ENCODE data around the gene DBP.

GRCh38 chr19:48624791-48625723, 12.1 kb downstream of the DBP start:
- TF ChIP-seq, protein P1, sequence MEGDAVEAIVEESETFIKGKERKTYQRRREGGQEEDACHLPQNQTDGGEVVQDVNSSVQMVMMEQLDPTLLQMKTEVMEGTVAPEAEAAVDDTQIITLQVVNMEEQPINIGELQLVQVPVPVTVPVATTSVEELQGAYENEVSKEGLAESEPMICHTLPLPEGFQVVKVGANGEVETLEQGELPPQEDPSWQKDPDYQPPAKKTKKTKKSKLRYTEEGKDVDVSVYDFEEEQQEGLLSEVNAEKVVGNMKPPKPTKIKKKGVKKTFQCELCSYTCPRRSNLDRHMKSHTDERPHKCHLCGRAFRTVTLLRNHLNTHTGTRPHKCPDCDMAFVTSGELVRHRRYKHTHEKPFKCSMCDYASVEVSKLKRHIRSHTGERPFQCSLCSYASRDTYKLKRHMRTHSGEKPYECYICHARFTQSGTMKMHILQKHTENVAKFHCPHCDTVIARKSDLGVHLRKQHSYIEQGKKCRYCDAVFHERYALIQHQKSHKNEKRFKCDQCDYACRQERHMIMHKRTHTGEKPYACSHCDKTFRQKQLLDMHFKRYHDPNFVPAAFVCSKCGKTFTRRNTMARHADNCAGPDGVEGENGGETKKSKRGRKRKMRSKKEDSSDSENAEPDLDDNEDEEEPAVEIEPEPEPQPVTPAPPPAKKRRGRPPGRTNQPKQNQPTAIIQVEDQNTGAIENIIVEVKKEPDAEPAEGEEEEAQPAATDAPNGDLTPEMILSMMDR (conservative IDR thresholded peaks at IDR 0.05; ENCODE audit: low read length): no peak
- TF ChIP-seq EZH2phosphoT487 (IDR thresholded peaks at IDR 0.05; ENCODE audit: borderline replicate concordance): no peak

All from Loucy (cell line).